GM21717 (cell line): ENCODE results near the gene KAT7.

Experiments used
- ATAC-seq: cut with Tn5 transposase; IDR thresholded peaks from one replicate; pipeline ENCODE4 v1.9.1; 2021; ENCODE audit warnings: mild to moderate bottlenecking, moderate library complexity; ENCODE audit not compliant: unreplicated experiment

KAT7 gene

GRCh38 chr17:49866882-49867413 is 78.5 kb downstream of the KAT7 start:
- ATAC-seq: no peak

- no peak for ATAC-seq
These were observed 80.5 kb downstream of the KAT7 start for GRCh38 chr17:49869038-49869374.

GRCh38 chr17:49870298-49870697 is 81.8 kb downstream of the KAT7 start:
- ATAC-seq: no peak

- ATAC-seq: no peak
These were observed 82.7 kb downstream of the KAT7 start for GRCh38 chr17:49871211-49871610.

- ATAC-seq: no peak
These were observed 84.4 kb downstream of the KAT7 start for GRCh38 chr17:49872754-49873377.

- no peak for ATAC-seq
These were observed 85.0 kb downstream of the KAT7 start for GRCh38 chr17:49873466-49873865.

GRCh38 chr17:49873926-49874325 is 85.4 kb downstream of the KAT7 start:
- no peak for ATAC-seq

- ATAC-seq: no peak
These were observed 86.4 kb downstream of the KAT7 start for GRCh38 chr17:49874911-49875310.

GRCh38 chr17:49875685-49876084 is 87.2 kb downstream of the KAT7 start:
- ATAC-seq: no peak

GRCh38 chr17:49878931-49879904 is 90.7 kb downstream of the KAT7 start:
- ATAC-seq: no peak

GRCh38 chr17:49880291-49881053 is 92.0 kb downstream of the KAT7 start:
- no peak for ATAC-seq

GRCh38 chr17:49881054-49881402 is 92.5 kb downstream of the KAT7 start:
- ATAC-seq: no peak

- ATAC-seq: no peak
These were observed 94.0 kb downstream of the KAT7 start for GRCh38 chr17:49882434-49882833.
